ENCODE results near the gene CERS2.

The CERS2 gene

GRCh38 chr1:150974580-150975478, at the start of gene CERS2:
CERS2 (minus strand) TSS chr1:150974835; CDS start chr1:150969090, 5,745 bp downstream.
- peak; percentile 52 to 57 for DNase-seq (ENCODE audit: low read depth in 2 of 2)

GRCh38 chr1:151013518-151013917, 38.9 kb upstream of the CERS2 start:
- DNase-seq (ENCODE audit: low read depth in 2 of 2): no peak

GRCh38 chr1:151012684-151013471, 38.2 kb upstream of the CERS2 start:
- no peak for DNase-seq (ENCODE audit: low read depth in 2 of 2)

- DNase-seq (ENCODE audit: low read depth in 2 of 2): no peak
Observed at GRCh38 chr1:151011154-151011850, 36.7 kb upstream of the CERS2 start.

GRCh38 chr1:151010346-151010726, 35.7 kb upstream of the CERS2 start:
- DNase-seq (ENCODE audit: low read depth in 2 of 2): no peak

GRCh38 chr1:151009674-151010345, 35.2 kb upstream of the CERS2 start:
- DNase-seq (ENCODE audit: low read depth in 2 of 2): no peak

GRCh38 chr1:151009206-151009587, 34.6 kb upstream of the CERS2 start:
- no peak for DNase-seq (ENCODE audit: low read depth in 2 of 2)

- peak; percentile 90 to 93 for DNase-seq (ENCODE audit: low read depth in 2 of 2)
Observed at GRCh38 chr1:151008244-151009205, 33.9 kb upstream of the CERS2 start, which contains the start of gene PRUNE1. PRUNE1 (plus strand) TSS chr1:151008449; CDS start chr1:151008633, 184 bp downstream.

GRCh38 chr1:151007853-151008243, 33.2 kb upstream of the CERS2 start:
- no peak for DNase-seq (ENCODE audit: low read depth in 2 of 2)

- DNase-seq (ENCODE audit: low read depth in 2 of 2): no peak
Observed at GRCh38 chr1:151006327-151007052, 31.9 kb upstream of the CERS2 start, which contains the start of gene MINDY1. MINDY1 (minus strand) TSS chr1:151006902; CDS start chr1:151002617, 4,285 bp downstream.

GRCh38 chr1:151005729-151006319, 31.2 kb upstream of the CERS2 start:
- no peak for DNase-seq (ENCODE audit: low read depth in 2 of 2)

- no peak for DNase-seq (ENCODE audit: low read depth in 2 of 2)
Observed at GRCh38 chr1:151003180-151003579, 28.5 kb upstream of the CERS2 start.

GRCh38 chr1:151002611-151003010, 28.0 kb upstream of the CERS2 start:
- DNase-seq (ENCODE audit: low read depth in 2 of 2): no peak

GRCh38 chr1:151002051-151002450, 27.4 kb upstream of the CERS2 start:
- no peak for DNase-seq (ENCODE audit: low read depth in 2 of 2)

GRCh38 chr1:151001602-151002001, 27.0 kb upstream of the CERS2 start:
- no peak for DNase-seq (ENCODE audit: low read depth in 2 of 2)

- no peak for DNase-seq (ENCODE audit: low read depth in 2 of 2)
Observed at GRCh38 chr1:151000408-151000807, 25.8 kb upstream of the CERS2 start.

GRCh38 chr1:150999926-151000325, 25.3 kb upstream of the CERS2 start:
- no peak for DNase-seq (ENCODE audit: low read depth in 2 of 2)

GRCh38 chr1:150999051-150999674, 24.5 kb upstream of the CERS2 start:
- DNase-seq (ENCODE audit: low read depth in 2 of 2): no peak

GRCh38 chr1:150997949-150998348, 23.3 kb upstream of the CERS2 start:
- no peak for DNase-seq (ENCODE audit: low read depth in 2 of 2)
